PC-9 (cell line): ENCODE results near the gene MISP3. TPM values are rescaled to one million over a fixed set of nuclear protein-coding genes. Genes with fewer than 3 reads are reported as not detected.

Source experiments
- BruUV-seq: library from RNA; stranded (reverse); fragments of 400-500 nt; replicated peaks from 2 replicates; lab custom pipeline; 2021; lab: Mats Ljungman, UMichigan
- CTCF ChIA-PET: fragments of 300-600 bp; sonication (Branson Sonifier 250); formaldehyde crosslinking; loops from one replicate; lab custom pipeline; 2022; ENCODE audit warnings: antibody characterized with exemption; lab: Charles Lee
- POLR2A ChIA-PET: fragments of 300-600 bp; sonication (Branson Sonifier 250); formaldehyde crosslinking; loops from one replicate; lab custom pipeline; 2022; ENCODE audit warnings: antibody characterized with exemption; ENCODE audit not compliant: unreplicated experiment; lab: Charles Lee
- DNase-seq, 2 experiments: peaks; one replicate each; pipeline versions ENCODE4 v3.0.0 to v3.0.0-alpha.2; 2015 to 2022; ENCODE audit warnings: mixed read lengths in 1 of 2
- H2AFZ ChIP-seq: fragments of 200-600 bp; sonication (generic); 2 replicates; pipeline ENCODE4 v1.8.1; 2017; ENCODE audit warnings: antibody characterized with exemption
- H3F3A ChIP-seq: fragments of 200-600 bp; sonication (generic); 2 replicates; pipeline ENCODE4 v1.8.1; 2017; ENCODE audit warnings: antibody characterized with exemption, mild to moderate bottlenecking, low read depth; ENCODE audit not compliant: insufficient read depth
- H3K27ac ChIP-seq: fragments of 200-600 bp; sonication (generic); 2 replicates; pipeline ENCODE4 v1.6.1; 2016; ENCODE audit warnings: mixed run types
- H3K27me3 ChIP-seq: fragments of 200-600 bp; sonication (generic); 2 replicates; pipeline ENCODE4 v1.6.1; 2016; ENCODE audit warnings: low read depth, mixed run types; ENCODE audit not compliant: insufficient read depth
- H3K36me3 ChIP-seq: fragments of 200-600 bp; sonication (generic); 2 replicates; pipeline ENCODE4 v1.6.1; 2016; ENCODE audit warnings: low read depth, mixed run types
- H3K4me1 ChIP-seq: fragments of 200-600 bp; sonication (generic); replicated peaks from 2 replicates; pipeline ENCODE4 v1.6.1; 2016; ENCODE audit warnings: mixed run types; ENCODE audit not compliant: insufficient read depth
- H3K4me2 ChIP-seq: fragments of 200-600 bp; sonication (generic); 2 replicates; pipeline ENCODE4 v1.6.1; 2017; ENCODE audit warnings: mixed run types
- H3K4me3 ChIP-seq: fragments of 200-600 bp; sonication (generic); 2 replicates; pipeline ENCODE4 v1.6.1; 2016; ENCODE audit warnings: mixed run types
- H3K79me2 ChIP-seq: fragments of 200-600 bp; sonication (generic); 2 replicates; pipeline ENCODE4 v1.6.1; 2017; ENCODE audit warnings: low read depth, mixed run types
- H3K9me2 ChIP-seq: fragments of 200-600 bp; sonication (generic); 2 replicates; pipeline ENCODE4 v1.8.1; 2017; ENCODE audit warnings: mild to moderate bottlenecking; ENCODE audit not compliant: insufficient read depth
- H3K9me3 ChIP-seq: fragments of 200-600 bp; sonication (generic); 2 replicates; pipeline ENCODE4 v1.8.1; 2016; ENCODE audit warnings: low read depth; ENCODE audit not compliant: insufficient read depth
- H4K20me1 ChIP-seq: fragments of 200-600 bp; sonication (generic); 2 replicates; pipeline ENCODE4 v1.8.1; 2017; ENCODE audit not compliant: insufficient read depth
- EZH2 ChIP-seq: fragments of 200-600 bp; sonication (generic); IDR thresholded peaks from 2 replicates; pipeline ENCODE4 v1.8.0; 2017; ENCODE audit warnings: antibody characterized with exemption, low read depth
- intact Hi-C: fragments of 100-400 bp; cut with micrococcal nuclease; formaldehyde crosslinking; loops from one replicate; pipeline ENCODE4 v1.10.0; 2022; ENCODE audit not compliant: unreplicated experiment
- total RNA-seq: library from RNA; stranded (reverse); gene quantifications from 2 replicates; pipeline ENCODE4 v1.2.3, GENCODE V29; 2021
- TF ChIP-seq, protein P1 (sequence below): fragments of 200-600 bp; sonication (generic); conservative IDR thresholded peaks from 2 replicates; pipeline ENCODE4 v1.6.1; 2017; ENCODE audit warnings: mixed run types, antibody characterized with exemption, mild to moderate bottlenecking, moderate library complexity

Gene MISP3
- total RNA-seq, 1 experiment from 2014 or later: 6.7 TPM

DNA sequence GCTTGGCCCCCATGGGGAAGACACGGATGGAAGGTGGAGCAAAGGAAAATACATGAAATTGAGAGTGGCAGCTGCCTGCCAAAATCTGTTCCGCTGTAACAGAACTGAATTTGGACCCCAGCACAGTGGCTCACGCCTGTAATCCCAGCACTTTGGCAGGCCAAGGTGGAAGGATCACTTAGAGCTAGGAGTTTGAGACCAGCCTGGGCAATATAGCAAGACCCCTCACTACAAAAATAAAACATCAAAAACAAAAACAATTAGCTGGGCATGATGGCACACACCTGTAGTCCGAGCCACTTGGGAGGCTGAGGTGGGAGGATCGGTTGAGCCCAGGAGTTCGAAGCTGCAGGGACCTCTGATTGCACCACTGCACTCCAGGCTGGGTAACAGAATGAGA, 20.1 kb upstream of the MISP3 start:
- no peaks in the 10 kb centered on the region for H3K36me3 ChIP-seq
- TF ChIP-seq, protein P1, sequence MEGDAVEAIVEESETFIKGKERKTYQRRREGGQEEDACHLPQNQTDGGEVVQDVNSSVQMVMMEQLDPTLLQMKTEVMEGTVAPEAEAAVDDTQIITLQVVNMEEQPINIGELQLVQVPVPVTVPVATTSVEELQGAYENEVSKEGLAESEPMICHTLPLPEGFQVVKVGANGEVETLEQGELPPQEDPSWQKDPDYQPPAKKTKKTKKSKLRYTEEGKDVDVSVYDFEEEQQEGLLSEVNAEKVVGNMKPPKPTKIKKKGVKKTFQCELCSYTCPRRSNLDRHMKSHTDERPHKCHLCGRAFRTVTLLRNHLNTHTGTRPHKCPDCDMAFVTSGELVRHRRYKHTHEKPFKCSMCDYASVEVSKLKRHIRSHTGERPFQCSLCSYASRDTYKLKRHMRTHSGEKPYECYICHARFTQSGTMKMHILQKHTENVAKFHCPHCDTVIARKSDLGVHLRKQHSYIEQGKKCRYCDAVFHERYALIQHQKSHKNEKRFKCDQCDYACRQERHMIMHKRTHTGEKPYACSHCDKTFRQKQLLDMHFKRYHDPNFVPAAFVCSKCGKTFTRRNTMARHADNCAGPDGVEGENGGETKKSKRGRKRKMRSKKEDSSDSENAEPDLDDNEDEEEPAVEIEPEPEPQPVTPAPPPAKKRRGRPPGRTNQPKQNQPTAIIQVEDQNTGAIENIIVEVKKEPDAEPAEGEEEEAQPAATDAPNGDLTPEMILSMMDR: no peak
- TF ChIP-seq EZH2: no peak
- no peaks in the 10 kb centered on the region for H3K9me2 ChIP-seq
- no peaks in the 10 kb centered on the region for H3K27me3 ChIP-seq
- H3K4me2 ChIP-seq: no peak overlapping the region
- no peak overlapping the region for H3K4me3 ChIP-seq
- H3K27ac ChIP-seq: no peak overlapping the region
- intact Hi-C loops: no loop called here
- H3K4me1 ChIP-seq: no peaks in the 10 kb centered on the region
- no peaks in the 10 kb centered on the region for H3F3A ChIP-seq
- BruUV-seq: TSS peak; percentile 50
- no peaks in the 10 kb centered on the region for H4K20me1 ChIP-seq
- no peak overlapping the region for H2AFZ ChIP-seq
- ChIA-PET POLR2A (interaction anchor here (0.6 kb wide), 2 partner anchors 57 to 151 kb away, joined by 3 read pairs; no protein-coding TSS in a partner anchor), CTCF (no interaction called here)
- H3K9me3 ChIP-seq: no peaks in the 10 kb centered on the region
- H3K79me2 ChIP-seq: no peaks in the 10 kb centered on the region
- DNase-seq: no peak

GRCh38 chr19:14053032-14053431, 19.6 kb upstream of the MISP3 start:
- Histone ChIP-seq H3K4me2 (no peak overlapping the region), H3K27ac (no peak overlapping the region), H3F3A (no peaks in the 10 kb centered on the region), H3K4me3 (no peak overlapping the region), H4K20me1 (no peaks in the 10 kb centered on the region), H2AFZ (no peak overlapping the region), H3K9me3 (no peaks in the 10 kb centered on the region), H3K9me2 (no peaks in the 10 kb centered on the region), H3K36me3 (no peaks in the 10 kb centered on the region), H3K4me1 (no peaks in the 10 kb centered on the region), H3K79me2 (no peaks in the 10 kb centered on the region), H3K27me3 (no peaks in the 10 kb centered on the region)
- intact Hi-C loops: no loop called here
- CTCF ChIA-PET: no interaction called here
- no peak for DNase-seq
- TF ChIP-seq, protein P1: no peak
- TF ChIP-seq EZH2: no peak
- no TSS peak for BruUV-seq
- POLR2A ChIA-PET: interaction anchor here (0.6 kb wide), 3 partner anchors 57 to 906 kb away, joined by 3 to 5 read pairs (median 3); no protein-coding TSS in a partner anchor

DNA sequence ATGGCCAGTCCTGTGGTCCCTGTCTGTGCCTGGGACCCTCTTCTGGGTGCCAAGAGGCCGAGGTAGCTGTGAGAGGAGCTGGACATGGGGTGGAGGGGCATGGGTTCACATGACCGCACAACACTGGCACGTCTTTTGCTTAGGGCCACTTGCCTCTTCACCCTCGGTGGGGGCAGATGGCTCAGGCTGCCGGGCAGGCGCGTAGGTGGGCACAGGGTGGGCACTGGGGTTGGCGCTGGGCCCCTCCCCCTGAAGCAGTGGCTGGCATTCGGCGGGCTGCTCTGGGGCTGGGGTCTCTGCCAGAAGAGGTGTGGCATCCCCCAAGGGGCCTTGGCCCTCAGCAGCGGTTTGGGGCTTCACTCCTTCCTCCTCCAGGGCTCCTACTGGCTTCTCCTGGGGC, 19.1 kb upstream of the MISP3 start:
- Histone ChIP-seq H3K4me3 (no peak overlapping the region), H3K4me1 (no peaks in the 10 kb centered on the region), H3K27me3 (no peaks in the 10 kb centered on the region), H3K4me2 (no peak overlapping the region), H2AFZ (no peak overlapping the region), H4K20me1 (no peaks in the 10 kb centered on the region), H3K27ac (no peak overlapping the region), H3K36me3 (no peaks in the 10 kb centered on the region), H3K79me2 (no peaks in the 10 kb centered on the region), H3F3A (no peaks in the 10 kb centered on the region), H3K9me3 (no peaks in the 10 kb centered on the region), H3K9me2 (no peaks in the 10 kb centered on the region)
- intact Hi-C loops: no loop called here
- ChIA-PET CTCF (interaction anchor here (0.5 to 0.6 kb wide), 2 partner anchors 22 to 203 kb away, joined by 3 read pairs; partner anchors contain the start of gene IL27RA), POLR2A (interaction anchor here (0.6 kb wide), 1 partner anchor 906 kb away, joined by 5 read pairs; no protein-coding TSS in a partner anchor)
- DNase-seq: no peak
- TF ChIP-seq, protein P1: no peak
- TF ChIP-seq EZH2: no peak
- BruUV-seq: TSS peak; percentile 81
